HepG2 (cell line): ENCODE results near the gene MTHFD2L. TPM values are rescaled to one million over a fixed set of nuclear protein-coding genes. Genes with fewer than 3 reads are reported as not detected.

Experiments used
- ATAC-seq: fragments of 200-7000 bp; cut with Tn5 transposase; 3 replicates; pipeline ENCODE4 v1.9.1; 2020; ENCODE audit warnings: mild to moderate bottlenecking, moderate library complexity
- BruUV-seq: library from RNA; stranded (reverse); fragments of 400-500 nt; replicated peaks from 2 replicates; lab custom pipeline; 2021; lab: Mats Ljungman, UMichigan
- CTCF ChIA-PET: fragments of 300-600 bp; formaldehyde crosslinking; extraction: SDS; loops from one replicate; lab custom pipeline; 2021; ENCODE audit warnings: low total read pairs, inconsistent platforms, low intra/inter-chr PET ratio; lab: Yijun Ruan, JAX
- POLR2A ChIA-PET: fragments of 350-600 bp; sonication (Branson Sonifier 250); formaldehyde crosslinking; loops from one replicate; lab custom pipeline; 2020; ENCODE audit warnings: antibody characterized with exemption, inconsistent platforms; lab: Yijun Ruan, JAX
- DNase-seq: peaks from one replicate; pipeline ENCODE4 v3.0.0-alpha.2; 2015; ENCODE audit warnings: low spot score
- FAIRE-seq: peaks from 3 replicates; lab custom pipeline; 2011; peaks lifted over from hg19 to GRCh38; lab: Jason Lieb, UNC
- H2AFZ ChIP-seq: one replicate; pipeline ENCODE4 v1.6.1; 2011; ENCODE audit warnings: low read length, inconsistent platforms
- H3K27ac ChIP-seq: fragments of 300-600 bp; 3 replicates; pipeline ENCODE4 v1.8.0; 2011; ENCODE audit warnings: mixed run types, mild to moderate bottlenecking, mixed read lengths, low read length, inconsistent platforms; ENCODE audit not compliant: insufficient read depth; ENCODE audit errors: extremely low read length
- H3K27me3 ChIP-seq, 2 experiments: fragments of 200-600 bp in 1 of 2; 2 replicates in 1 of 2; 3 replicates in 1 of 2; pipeline versions ENCODE4 v1.6.0 to v1.8.0; 2011; ENCODE audit warnings: low read length in 2 of 2, mild to moderate bottlenecking in 2 of 2, moderate library complexity in 2 of 2, inconsistent platforms in 1 of 2; ENCODE audit not compliant: insufficient read depth in 2 of 2, control insufficient read depth in 1 of 2
- H3K36me3 ChIP-seq, 2 experiments: fragments of 200-600 bp in 1 of 2; replicated peaks in 1 of 2; 2 replicates in 1 of 2; 3 replicates in 1 of 2; pipeline versions ENCODE4 v1.5.1 to v1.8.0; 2011; ENCODE audit warnings: low read length in 2 of 2, inconsistent platforms in 1 of 2; ENCODE audit not compliant: insufficient read depth in 2 of 2, control insufficient read depth in 1 of 2
- H3K4me1 ChIP-seq: 2 replicates; pipeline ENCODE4 v1.5.1; 2012; ENCODE audit warnings: low read length, inconsistent platforms; ENCODE audit not compliant: insufficient read depth
- H3K4me2 ChIP-seq: 2 replicates; pipeline ENCODE4 v1.6.0; 2011; ENCODE audit warnings: low read depth, low read length, inconsistent platforms
- H3K4me3 ChIP-seq, 3 experiments: fragments of 200-600 bp in 1 of 3; sonication (generic), shearing (Covaris generic) in 1 of 3; replicated peaks in 1 of 3; 2 replicates each; pipeline ENCODE4 v1.5.1; 2011 to 2016; ENCODE audit warnings: low read length in 3 of 3, inconsistent platforms in 2 of 3, low read depth in 2 of 3, mild to moderate bottlenecking in 2 of 3, control low read depth in 1 of 3, mixed read lengths in 1 of 3; ENCODE audit not compliant: insufficient read depth in 1 of 3
- H3K79me2 ChIP-seq: one replicate; pipeline ENCODE4 v1.6.1; 2011; ENCODE audit warnings: low read length, inconsistent platforms; ENCODE audit not compliant: insufficient read depth
- H3K9ac ChIP-seq: 2 replicates; pipeline ENCODE4 v1.6.0; 2011; ENCODE audit warnings: mild to moderate bottlenecking, low read depth, low read length, inconsistent platforms; ENCODE audit not compliant: insufficient read depth
- H3K9me3 ChIP-seq: 2 replicates; pipeline ENCODE4 v1.5.1; 2012; ENCODE audit warnings: mild to moderate bottlenecking, low read length
- H4K20me1 ChIP-seq: 2 replicates; pipeline ENCODE4 v1.6.0; 2011; ENCODE audit warnings: inconsistent platforms, mild to moderate bottlenecking, low read length, moderate library complexity; ENCODE audit not compliant: insufficient read depth
- ARID4A ChIP-seq: sonication (generic); formaldehyde crosslinking; IDR thresholded peaks from 2 replicates; pipeline ENCODE4 v1.5.0; 2020; ENCODE audit warnings: mild to moderate bottlenecking, missing genetic modification reagents, borderline replicate concordance
- DMTF1 ChIP-seq: sonication (generic); formaldehyde crosslinking; IDR thresholded peaks from 2 replicates; pipeline ENCODE4 v1.4.0; 2020; ENCODE audit warnings: mild to moderate bottlenecking, missing genetic modification reagents
- PCBP1 ChIP-seq: fragments of 200-400 bp; formaldehyde crosslinking; IDR thresholded peaks from 2 replicates; pipeline ENCODE4 v1.6.1; 2017; ENCODE audit warnings: mild to moderate bottlenecking, low read depth, low read length, borderline replicate concordance
- RCOR2 ChIP-seq: IDR thresholded peaks from 2 replicates; pipeline ENCODE4 v1.6.1; 2016; ENCODE audit warnings: missing biosample characterization, missing genetic modification reagents
- RELA ChIP-seq: sonication (generic); formaldehyde crosslinking; IDR thresholded peaks from 2 replicates; pipeline ENCODE4 v1.4.0; 2020; ENCODE audit warnings: missing genetic modification reagents
- SNAI1 ChIP-seq: sonication (generic); formaldehyde crosslinking; IDR thresholded peaks from 2 replicates; pipeline ENCODE4 v1.5.0; 2020; ENCODE audit warnings: mild to moderate bottlenecking, missing genetic modification reagents, borderline replicate concordance
- SNAPC2 ChIP-seq: sonication (generic); formaldehyde crosslinking; IDR thresholded peaks from 2 replicates; pipeline ENCODE4 v1.8.1; 2022; ENCODE audit warnings: mild to moderate bottlenecking, missing genetic modification reagents
- SRF ChIP-seq: IDR thresholded peaks from 2 replicates; pipeline ENCODE4 v1.6.1; 2011; ENCODE audit warnings: mild to moderate bottlenecking, low read depth, low read length, moderate library complexity
- ZNF12 ChIP-seq: sonication (generic); formaldehyde crosslinking; IDR thresholded peaks from 2 replicates; pipeline ENCODE4 v1.5.0; 2020; ENCODE audit warnings: missing genetic modification reagents
- ZNF235 ChIP-seq: sonication (generic); formaldehyde crosslinking; IDR thresholded peaks from 2 replicates; pipeline ENCODE4 v1.8.1; 2023; ENCODE audit warnings: mild to moderate bottlenecking, missing genetic modification reagents, borderline replicate concordance
- ZNF281 ChIP-seq: sonication (generic); formaldehyde crosslinking; IDR thresholded peaks from 2 replicates; pipeline ENCODE4 v1.4.0; 2020; ENCODE audit warnings: missing genetic modification reagents, borderline replicate concordance
- ZNF282 ChIP-seq: fragments of 450-650 bp; IDR thresholded peaks from 2 replicates; pipeline ENCODE4 v1.6.1; 2018; ENCODE audit not compliant: partially characterized antibody
- ZNF740 ChIP-seq: sonication (generic); formaldehyde crosslinking; IDR thresholded peaks from 2 replicates; pipeline ENCODE4 v1.4.0; 2020; ENCODE audit warnings: missing genetic modification reagents
- WGBS: methylation state at CpG from one replicate; pipeline ENCODE4 v1.1.6; 2017; ENCODE audit warnings: low lambda C conversion rate; 5-methylcytosine and 5-hydroxymethylcytosine counted together
- in situ Hi-C: cut with HindIII; loops from 2 replicates; pipeline ENCODE4 v1.10.0; 2017; ENCODE audit warnings: low pct_unique_long_range_greater_than_20kb; ENCODE audit not compliant: extremely low pct_ligation_motif_present
- intact Hi-C: fragments of 100-400 bp; cut with micrococcal nuclease; formaldehyde crosslinking; loops from one replicate; pipeline ENCODE4 v1.10.0; 2022; ENCODE audit not compliant: unreplicated experiment
- polyA plus RNA-seq, 8 experiments: library from polyadenylated mRNA; depleted of rRNA in 3 of 8; stranded (reverse) in 7 of 8; unstranded in 1 of 8; fragments of >200 nt; fragmentation: Illumina TruSeq in 4 of 8; extraction: Trizol in 4 of 8; gene quantifications; 2 replicates each; pipeline versions ENCODE4 v1.2.1 to v1.2.3, GENCODE V29; 2011 to 2016; ENCODE audit warnings: low read depth in 4 of 8, missing spikeins in 1 of 8, mixed read lengths in 1 of 8; ENCODE audit not compliant: insufficient read depth in 1 of 8
- total RNA-seq, 5 experiments: library from RNA; depleted of rRNA; stranded (reverse); fragments of >200 nt; fragmentation: Illumina TruSeq; extraction: Trizol; gene quantifications; 2 replicates each; pipeline ENCODE4 v1.2.3, GENCODE V29; 2016; ENCODE audit warnings: low read depth in 1 of 5
- TF ChIP-seq, protein P1 (sequence below): sonication (generic); formaldehyde crosslinking; IDR thresholded peaks from 2 replicates; pipeline ENCODE4 v1.4.0; 2020; ENCODE audit warnings: mild to moderate bottlenecking, missing genetic modification reagents

The MTHFD2L gene
- total and polyA plus RNA-seq, 2 of the 13 experiments (the other 11 are each of a cell fraction or from before 2014, with no cell fraction given), result 10.5 to 14.9 TPM

GRCh38 chr4:74111306-74111975 lies 46.5 kb upstream of the MTHFD2L start:
- no peak for FAIRE-seq
- no peak overlapping the region for H3K4me3 ChIP-seq
- no peak overlapping the region for H2AFZ ChIP-seq
- H3K79me2 ChIP-seq, result no peaks in the 10 kb centered on the region
- 0 out of 2 replicates have a peak, but pooled peaks cover 5% of the 10 kb centered on the region for H3K4me1 ChIP-seq
- DNase-seq, result no peak
- in situ Hi-C loops, result no loop called here
- no peaks in the 10 kb centered on the region for H4K20me1 ChIP-seq
- 21% methylated on average over 5 of the region's 5 CpGs for WGBS
- no peaks in the 10 kb centered on the region for H3K27me3 ChIP-seq
- ChIA-PET CTCF (no interaction called here), POLR2A (interaction anchor here (1.0 kb wide), 1 partner anchor 12 kb away, joined by 3 read pairs; the partner anchor contains the start of gene CXCL2)
- H3K36me3 ChIP-seq, result no peaks in the 10 kb centered on the region
- H3K9me3 ChIP-seq, result no peaks in the 10 kb centered on the region
- H3K4me2 ChIP-seq, result no peak overlapping the region
- ATAC-seq, result no peak
- H3K9ac ChIP-seq, result no peak overlapping the region
- intact Hi-C loops, result no loop called here
- no TSS peak for BruUV-seq
- H3K27ac ChIP-seq, result no peak overlapping the region
- TF ChIP-seq ZNF281 (CRISPR knock-in tag), result no peak
- TF ChIP-seq RCOR2 (CRISPR knock-in tag), result no peak
- TF ChIP-seq ZNF12 (CRISPR knock-in tag), result no peak
- no peak for TF ChIP-seq ZNF282
- TF ChIP-seq, protein P1, sequence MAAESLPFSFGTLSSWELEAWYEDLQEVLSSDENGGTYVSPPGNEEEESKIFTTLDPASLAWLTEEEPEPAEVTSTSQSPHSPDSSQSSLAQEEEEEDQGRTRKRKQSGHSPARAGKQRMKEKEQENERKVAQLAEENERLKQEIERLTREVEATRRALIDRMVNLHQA (CRISPR knock-in tag), result no peak
- no peak for TF ChIP-seq ARID4A
- TF ChIP-seq RELA (CRISPR knock-in tag), result no peak
- no peak for TF ChIP-seq SRF
- no peak for TF ChIP-seq PCBP1
- TF ChIP-seq SNAI1 (CRISPR knock-in tag), result no peak
- no peak for TF ChIP-seq SNAPC2
- TF ChIP-seq DMTF1 (CRISPR knock-in tag), result no peak
- no peak for TF ChIP-seq ZNF235 (CRISPR knock-in tag)
- TF ChIP-seq ZNF740 (CRISPR knock-in tag), result no peak
